CD14-positive monocyte (primary cell): ENCODE measurements around the gene SYNE1. TPM values are rescaled to one million over a fixed set of nuclear protein-coding genes. Genes with fewer than 3 reads are reported as not detected.

ENCODE experiments used
- DNase-seq, 3 donors: peaks; one replicate each; pipeline ENCODE4 v3.0.0-alpha.2; 2011 to 2022
- H2AFZ ChIP-seq: 2 replicates; pipeline ENCODE4 v1.6.0; 2012; ENCODE audit warnings: mild to moderate bottlenecking, low read depth, low read length, inconsistent platforms; ENCODE audit not compliant: insufficient read depth, poor library complexity, severe bottlenecking
- H3K27ac ChIP-seq, 2 donors: 1 replicate in 1 of 2; 2 replicates in 1 of 2; pipeline ENCODE4 v1.5.1; 2012 to 2013; ENCODE audit warnings: low read length in 2 of 2, control low read depth in 1 of 2, inconsistent platforms in 1 of 2, low read depth in 1 of 2, mild to moderate bottlenecking in 1 of 2
- H3K27me3 ChIP-seq, 2 donors: one replicate each; pipeline versions ENCODE4 v1.6.0 to v1.6.1; 2011 to 2013; ENCODE audit warnings: low read length in 2 of 2; ENCODE audit not compliant: control insufficient read depth in 2 of 2, insufficient read depth in 2 of 2
- H3K36me3 ChIP-seq, 2 donors: replicated peaks in 1 of 2; 1 replicate in 1 of 2; 2 replicates in 1 of 2; pipeline versions ENCODE4 v1.5.1 to v1.6.1; 2012 to 2013; ENCODE audit warnings: low read length in 2 of 2, control low read depth in 1 of 2, inconsistent platforms in 1 of 2, mild to moderate bottlenecking in 1 of 2; ENCODE audit not compliant: insufficient read depth in 2 of 2, control insufficient read depth in 1 of 2
- H3K4me1 ChIP-seq, 2 donors: 1 replicate in 1 of 2; 2 replicates in 1 of 2; pipeline versions ENCODE4 v1.5.1 to v1.6.1; 2012 to 2013; ENCODE audit warnings: low read length in 2 of 2, control low read depth in 1 of 2, inconsistent platforms in 1 of 2, mild to moderate bottlenecking in 1 of 2, moderate library complexity in 1 of 2; ENCODE audit not compliant: insufficient read depth in 2 of 2, control insufficient read depth in 1 of 2
- H3K4me2 ChIP-seq: replicated peaks from 2 replicates; pipeline ENCODE3; 2012; ENCODE audit warnings: low read length, moderate library complexity, mild to moderate bottlenecking; ENCODE audit not compliant: poor library complexity, severe bottlenecking; ENCODE audit errors: extremely low read depth
- H3K4me3 ChIP-seq, 3 experiments: fragments of 200-600 bp in 1 of 3; sonication (generic) in 1 of 3; replicated peaks in 1 of 3; 1 replicate in 2 of 3; 2 replicates in 1 of 3; pipeline ENCODE4 v1.5.1; 2011 to 2013; ENCODE audit warnings: low read length in 3 of 3, mild to moderate bottlenecking in 3 of 3, control low read depth in 2 of 3, low read depth in 2 of 3, inconsistent platforms in 1 of 3, moderate library complexity in 1 of 3
- H3K79me2 ChIP-seq: 2 replicates; pipeline ENCODE4 v1.6.0; 2012; ENCODE audit warnings: mild to moderate bottlenecking, control low read depth, inconsistent platforms, low read length, moderate library complexity; ENCODE audit not compliant: insufficient read depth
- H3K9ac ChIP-seq: 2 replicates; pipeline ENCODE4 v1.6.0; 2017; ENCODE audit warnings: low read length, mild to moderate bottlenecking; ENCODE audit not compliant: insufficient read depth, poor library complexity, severe bottlenecking
- H3K9me3 ChIP-seq, 2 donors: replicated peaks in 1 of 2; 1 replicate in 1 of 2; 2 replicates in 1 of 2; pipeline versions ENCODE4 v1.5.1 to v1.6.1; 2012 to 2013; ENCODE audit warnings: low read length in 2 of 2, control low read depth in 1 of 2; ENCODE audit not compliant: control insufficient read depth in 1 of 2, insufficient read depth in 1 of 2
- H4K20me1 ChIP-seq: 2 replicates; pipeline ENCODE4 v1.6.0; 2012; ENCODE audit warnings: mild to moderate bottlenecking, low read length, control low read depth, moderate library complexity; ENCODE audit not compliant: insufficient read depth
- H3K27ac Mint-ChIP-seq, 7 donors: one replicate each; pipeline ENCODE4 v1.8.0; 2020; ENCODE audit warnings: mild to moderate bottlenecking in 7 of 7, mixed read lengths in 7 of 7, moderate library complexity in 6 of 7, inconsistent platforms in 2 of 7
- H3K27me3 Mint-ChIP-seq, 3 donors: one replicate each; pipeline ENCODE4 v1.8.0; 2021 to 2022; ENCODE audit warnings: low read depth in 3 of 3, mild to moderate bottlenecking in 3 of 3, mixed read lengths in 3 of 3, moderate library complexity in 3 of 3, inconsistent platforms in 1 of 3
- H3K36me3 Mint-ChIP-seq, 2 donors: one replicate each; pipeline ENCODE4 v1.8.0; 2020; ENCODE audit warnings: mixed read lengths in 2 of 2, inconsistent platforms in 1 of 2, mild to moderate bottlenecking in 1 of 2
- H3K4me1 Mint-ChIP-seq: one replicate; pipeline ENCODE4 v1.8.0; 2020; ENCODE audit warnings: mild to moderate bottlenecking, mixed read lengths
- H3K4me3 Mint-ChIP-seq, 2 donors: one replicate each; pipeline ENCODE4 v1.8.0; 2020; ENCODE audit warnings: mild to moderate bottlenecking in 2 of 2, mixed read lengths in 2 of 2, moderate library complexity in 1 of 2
- H3K9me3 Mint-ChIP-seq, 7 donors: one replicate each; pipeline ENCODE4 v1.8.0; 2020 to 2022; ENCODE audit warnings: mixed read lengths in 7 of 7, mild to moderate bottlenecking in 6 of 7, moderate library complexity in 6 of 7, inconsistent platforms in 2 of 7
- CTCF ChIP-seq: fragments of 200-600 bp; IDR thresholded peaks from one replicate; pipeline ENCODE4 v1.8.0; 2022; ENCODE audit warnings: antibody characterized with exemption, mild to moderate bottlenecking
- WGBS: methylation state at CpG from one replicate; pipeline ENCODE4 v1.1.5; 2013; ENCODE audit warnings: missing lambda C conversion rate; ENCODE audit not compliant: insufficient coverage; 5-methylcytosine and 5-hydroxymethylcytosine counted together
- intact Hi-C, 2 donors: fragments of 100-400 bp; cut with micrococcal nuclease; formaldehyde crosslinking; loops; one replicate each; pipeline versions ENCODE4 v1.15.0 to v1.15.1; 2023
- polyA plus RNA-seq, 3 donors: library from polyadenylated mRNA; depleted of rRNA in 1 of 3; unstranded in 2 of 3; stranded (reverse) in 1 of 3; fragments of 300-500 nt in 2 of 3; fragments of >200 nt in 1 of 3; fragmentation: Illumina TruSeq in 2 of 3; gene quantifications; 1 replicate in 2 of 3; 2 replicates in 1 of 3; pipeline ENCODE4 v1.2.3, GENCODE V29; 2012 to 2021

The SYNE1 gene
- polyA plus RNA-seq, 3 donors: 3.7 to 24.5 (median 8.1) TPM

- Histone ChIP-seq H3K9ac (no peak overlapping the region), H2AFZ (no peak overlapping the region), H3K27ac (no peak overlapping the region), H3K4me2 (no peak overlapping the region), H3K79me2 (no peaks in the 10 kb centered on the region), H3K36me3 (peaks cover 0 to 23% of the 10 kb centered on the region in 2 donors), H3K4me3 (no peak overlapping the region), H3K4me1 (no peaks in the 10 kb centered on the region), H3K9me3 (no peaks in the 10 kb centered on the region), H3K27me3 (no peaks in the 10 kb centered on the region), H4K20me1 (no peaks in the 10 kb centered on the region)
- intact Hi-C loops: no loop called here
- peaks cover 15 to 21% of the 10 kb centered on the region in 2 donors for H3K36me3 Mint-ChIP-seq
- peaks cover 0 to 2% (median 1%) of the 10 kb centered on the region in 3 donors for H3K27me3 Mint-ChIP-seq
- peaks cover 0 to 4% (median 0%) of the 10 kb centered on the region in 7 donors for H3K9me3 Mint-ChIP-seq
- H3K4me3 Mint-ChIP-seq: no peak overlapping the region
- H3K4me1 Mint-ChIP-seq: no peaks in the 10 kb centered on the region
- H3K27ac Mint-ChIP-seq: no peak overlapping the region
- no peak for DNase-seq
- no peak for TF ChIP-seq CTCF
Measured at GRCh38 chr6:152379423-152379822, 257.7 kb downstream of the SYNE1 start.

GRCh38 chr6:152378169-152378568 lies 259.0 kb downstream of the SYNE1 start:
- Mint-ChIP-seq H3K4me1 (no peaks in the 10 kb centered on the region), H3K36me3 (peaks cover 11 to 14% of the 10 kb centered on the region in 2 donors), H3K4me3 (no peak overlapping the region), H3K27ac (no peak overlapping the region), H3K9me3 (peaks cover 0 to 4% (median 0%) of the 10 kb centered on the region in 7 donors), H3K27me3 (peaks cover 0 to 2% (median 0%) of the 10 kb centered on the region in 3 donors)
- no peak overlapping the region for H3K9ac ChIP-seq
- TF ChIP-seq CTCF: no peak
- H3K27ac ChIP-seq: no peak overlapping the region
- no peaks in the 10 kb centered on the region for H3K9me3 ChIP-seq
- no peak overlapping the region for H3K4me2 ChIP-seq
- no peaks in the 10 kb centered on the region for H3K27me3 ChIP-seq
- peaks cover 0 to 15% of the 10 kb centered on the region in 2 donors for H3K36me3 ChIP-seq
- no peaks in the 10 kb centered on the region for H3K4me1 ChIP-seq
- no peak for DNase-seq
- no peaks in the 10 kb centered on the region for H3K79me2 ChIP-seq
- 89% methylated on average over 4 of the region's 4 CpGs for WGBS
- H2AFZ ChIP-seq: no peak overlapping the region
- H3K4me3 ChIP-seq: no peak overlapping the region
- intact Hi-C loops: no loop called here
- H4K20me1 ChIP-seq: no peaks in the 10 kb centered on the region
